ENCODE results near the gene KRTAP9-7.

The KRTAP9-7 gene

GRCh38 chr17:41322094-41322902, 46.8 kb downstream of the KRTAP9-7 start:
- TF ChIP-seq REST (IDR thresholded peaks at IDR 0.05; ENCODE audit: insufficient read depth in 1 of 2, low read depth in 2 of 2, low read length in 2 of 2) (no peak), POLR2AphosphoS5 (IDR thresholded peaks at IDR 0.05; ENCODE audit: low read depth, low read length) (no peak), SIN3A (IDR thresholded peaks at IDR 0.05; ENCODE audit: borderline replicate concordance, insufficient read depth, low read length) (no peak), FOXP2 (optimal IDR thresholded peaks at IDR 0.05; ENCODE audit: borderline replicate concordance, extremely low read depth, extremely low read length, insufficient read depth) (no peak), TAF1 (IDR thresholded peaks at IDR 0.05; ENCODE audit: borderline replicate concordance, insufficient read depth, low read length) (no peak)

GRCh38 chr17:41322903-41323895, 47.7 kb downstream of the KRTAP9-7 start:
- TF ChIP-seq SIN3A (IDR thresholded peaks at IDR 0.05; ENCODE audit: borderline replicate concordance, insufficient read depth, low read length) = no peak
- TF ChIP-seq REST (IDR thresholded peaks at IDR 0.05; ENCODE audit: insufficient read depth in 1 of 2, low read depth in 2 of 2, low read length in 2 of 2) = no peak
- TF ChIP-seq FOXP2 (optimal IDR thresholded peaks at IDR 0.05; ENCODE audit: borderline replicate concordance, extremely low read depth, extremely low read length, insufficient read depth) = no peak
- TF ChIP-seq TAF1 (IDR thresholded peaks at IDR 0.05; ENCODE audit: borderline replicate concordance, insufficient read depth, low read length) = no peak
- TF ChIP-seq POLR2AphosphoS5 (IDR thresholded peaks at IDR 0.05; ENCODE audit: low read depth, low read length) = no peak

GRCh38 chr17:41324180-41325075, 48.9 kb downstream of the KRTAP9-7 start:
- TF ChIP-seq FOXP2 (optimal IDR thresholded peaks at IDR 0.05; ENCODE audit: borderline replicate concordance, extremely low read depth, extremely low read length, insufficient read depth) (no peak), POLR2AphosphoS5 (IDR thresholded peaks at IDR 0.05; ENCODE audit: low read depth, low read length) (no peak), SIN3A (IDR thresholded peaks at IDR 0.05; ENCODE audit: borderline replicate concordance, insufficient read depth, low read length) (no peak), REST (IDR thresholded peaks at IDR 0.05; ENCODE audit: insufficient read depth in 1 of 2, low read depth in 2 of 2, low read length in 2 of 2) (no peak), TAF1 (IDR thresholded peaks at IDR 0.05; ENCODE audit: borderline replicate concordance, insufficient read depth, low read length) (no peak)

GRCh38 chr17:41325126-41325525, 49.6 kb downstream of the KRTAP9-7 start:
- TF ChIP-seq TAF1 (IDR thresholded peaks at IDR 0.05; ENCODE audit: borderline replicate concordance, insufficient read depth, low read length) = no peak
- no peak for TF ChIP-seq POLR2AphosphoS5 (IDR thresholded peaks at IDR 0.05; ENCODE audit: low read depth, low read length)
- TF ChIP-seq FOXP2 (optimal IDR thresholded peaks at IDR 0.05; ENCODE audit: borderline replicate concordance, extremely low read depth, extremely low read length, insufficient read depth) = no peak
- no peak for TF ChIP-seq REST (IDR thresholded peaks at IDR 0.05; ENCODE audit: insufficient read depth in 1 of 2, low read depth in 2 of 2, low read length in 2 of 2)
- no peak for TF ChIP-seq SIN3A (IDR thresholded peaks at IDR 0.05; ENCODE audit: borderline replicate concordance, insufficient read depth, low read length)
